ENCODE data around the gene CFAP74.

The CFAP74 gene

DNA sequence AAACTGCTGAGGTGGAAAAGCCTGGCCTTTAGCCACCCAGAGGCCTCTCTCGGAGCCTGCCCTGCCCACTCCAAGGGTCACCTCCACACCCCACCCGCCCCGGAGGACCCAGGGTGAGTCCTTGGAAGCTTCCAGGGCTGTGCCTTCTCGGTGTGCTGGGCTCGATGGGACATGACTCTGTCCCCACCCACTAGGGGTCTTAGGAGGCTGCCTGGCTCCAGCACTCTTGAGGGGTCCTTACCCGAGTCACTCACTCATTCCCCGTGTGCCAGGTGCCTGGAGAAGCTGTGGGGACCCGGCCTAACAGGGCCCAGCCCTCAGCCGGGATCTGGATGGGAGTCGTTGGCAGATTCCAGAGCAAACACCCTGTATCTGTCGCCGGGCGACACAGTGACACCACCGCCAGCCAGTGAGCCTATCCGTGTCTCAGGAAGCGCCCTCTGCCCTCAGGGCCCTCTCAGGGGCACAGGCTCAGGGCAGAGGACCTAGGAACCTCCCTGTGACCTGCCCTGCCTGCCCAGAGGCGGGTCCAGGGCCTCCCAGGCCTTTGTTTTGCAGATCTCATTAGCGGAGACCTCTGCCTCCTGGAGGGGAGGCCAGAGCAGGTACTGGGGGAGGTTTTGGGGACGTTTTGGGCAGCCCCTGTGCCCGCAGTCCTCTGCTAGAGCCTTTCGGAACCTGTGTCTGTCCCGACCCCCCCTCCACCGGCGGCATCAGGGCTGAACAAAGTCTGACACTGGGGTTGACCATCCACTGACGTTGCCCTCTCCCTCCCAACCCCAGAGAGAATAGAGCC lies 43.6 kb upstream of the CFAP74 start:
- Histone ChIP-seq H3K27ac (ENCODE audit: low read length) (no peak overlapping the region), H3K9ac (ENCODE audit: low read depth, low read length) (no peak overlapping the region), H3K36me3 (ENCODE audit: insufficient read depth, low read depth, low read length) (no peaks in the 10 kb centered on the region), H3K4me3 (ENCODE audit: low read length) (0 out of 2 replicates have a peak overlapping the region, but pooled peaks have one; percentile 38), H3K4me1 (ENCODE audit: insufficient read depth, low read length) (peaks cover 12% of the 10 kb centered on the region; the same call in 1 of the 2 replicates), H3K9me3 (ENCODE audit: insufficient read depth, low read depth, low read length) (no peaks in the 10 kb centered on the region), H3K27me3 (ENCODE audit: insufficient read depth, low read length) (peaks cover 67% of the 10 kb centered on the region)

DNA sequence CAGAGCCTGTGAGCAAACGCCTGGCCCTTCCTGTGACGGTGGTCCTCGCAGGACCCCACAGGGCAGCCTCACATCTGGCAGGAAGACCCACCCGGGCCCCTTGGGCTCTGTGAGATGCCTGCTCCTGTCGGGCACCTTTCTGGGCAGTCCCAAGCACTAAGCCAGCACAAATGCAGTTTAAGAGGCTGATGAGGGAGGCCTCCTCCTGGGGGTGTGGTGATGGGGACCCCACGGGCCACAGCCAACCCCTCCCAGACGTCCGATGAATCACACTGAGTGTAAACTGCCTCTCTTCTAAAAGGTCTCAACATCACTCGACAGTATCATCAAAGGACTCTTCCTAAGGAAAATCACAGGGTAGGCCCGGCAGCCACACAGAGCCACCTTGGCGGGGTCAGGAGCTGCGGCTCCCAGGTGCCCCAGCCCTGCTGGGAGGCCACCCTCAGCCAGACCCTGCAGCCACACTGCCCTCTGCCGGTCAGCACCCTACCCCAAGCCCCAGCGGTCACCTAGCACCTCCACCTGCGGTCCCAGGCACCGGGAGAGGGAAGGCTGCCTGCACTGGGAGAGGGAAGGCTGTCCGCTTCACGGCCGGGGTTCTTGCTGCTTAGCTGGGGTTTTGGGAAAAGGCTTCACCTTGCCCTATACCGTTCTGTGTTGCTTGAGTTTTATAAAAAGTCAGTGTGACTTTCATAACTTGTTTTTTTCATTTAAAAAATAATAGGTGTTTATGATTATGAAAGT lies 42.8 kb upstream of the CFAP74 start:
- no peaks in the 10 kb centered on the region for H3K36me3 ChIP-seq (ENCODE audit: insufficient read depth, low read depth, low read length)
- peaks cover 60% of the 10 kb centered on the region for H3K27me3 ChIP-seq (ENCODE audit: insufficient read depth, low read length)
- peaks cover 12% of the 10 kb centered on the region; the same call in 1 of the 2 replicates for H3K4me1 ChIP-seq (ENCODE audit: insufficient read depth, low read length)
- no peaks in the 10 kb centered on the region for H3K9me3 ChIP-seq (ENCODE audit: insufficient read depth, low read depth, low read length)
- no peak overlapping the region for H3K27ac ChIP-seq (ENCODE audit: low read length)
- H3K4me3 ChIP-seq (ENCODE audit: low read length): no peak overlapping the region
- no peak overlapping the region for H3K9ac ChIP-seq (ENCODE audit: low read depth, low read length)

DNA sequence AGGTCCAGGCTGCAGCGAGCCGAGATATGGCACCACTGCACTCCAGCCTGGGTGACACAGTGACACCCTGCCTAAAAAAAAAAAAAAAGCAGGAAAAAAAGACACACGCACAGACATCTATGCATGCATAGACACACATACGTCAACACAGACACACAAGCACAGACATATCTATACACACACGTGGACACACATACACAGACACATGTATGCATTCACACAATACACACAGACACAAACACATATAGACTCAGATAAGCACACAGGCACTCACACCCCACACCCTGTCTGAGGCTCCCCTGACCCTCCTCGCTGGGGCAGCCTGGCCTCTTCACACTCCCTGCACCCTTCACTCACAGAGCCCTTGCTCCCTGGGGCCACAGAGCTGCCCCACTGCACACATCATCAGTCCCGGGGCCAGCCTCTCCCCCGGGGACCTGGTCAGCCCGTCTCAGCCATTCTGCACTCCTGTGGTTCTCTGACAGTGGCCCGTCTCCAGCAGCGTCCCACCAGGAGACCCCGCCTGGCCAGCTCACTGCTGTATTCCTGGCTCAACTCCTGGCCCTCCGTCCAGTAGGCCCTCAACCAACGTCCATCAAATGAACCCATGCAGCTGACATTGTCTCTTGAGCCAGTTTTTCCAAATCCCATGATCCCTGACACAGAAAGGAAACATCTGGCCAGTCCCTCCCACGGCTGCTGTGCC lies 42.0 kb upstream of the CFAP74 start:
- Histone ChIP-seq H3K27ac (ENCODE audit: low read length) (no peak overlapping the region), H3K4me1 (ENCODE audit: insufficient read depth, low read length) (peaks cover 12% of the 10 kb centered on the region; the same call in 1 of the 2 replicates), H3K9ac (ENCODE audit: low read depth, low read length) (no peak overlapping the region), H3K36me3 (ENCODE audit: insufficient read depth, low read depth, low read length) (no peaks in the 10 kb centered on the region), H3K9me3 (ENCODE audit: insufficient read depth, low read depth, low read length) (no peaks in the 10 kb centered on the region), H3K27me3 (ENCODE audit: insufficient read depth, low read length) (peaks cover 53% of the 10 kb centered on the region), H3K4me3 (ENCODE audit: low read length) (no peak overlapping the region)

DNA sequence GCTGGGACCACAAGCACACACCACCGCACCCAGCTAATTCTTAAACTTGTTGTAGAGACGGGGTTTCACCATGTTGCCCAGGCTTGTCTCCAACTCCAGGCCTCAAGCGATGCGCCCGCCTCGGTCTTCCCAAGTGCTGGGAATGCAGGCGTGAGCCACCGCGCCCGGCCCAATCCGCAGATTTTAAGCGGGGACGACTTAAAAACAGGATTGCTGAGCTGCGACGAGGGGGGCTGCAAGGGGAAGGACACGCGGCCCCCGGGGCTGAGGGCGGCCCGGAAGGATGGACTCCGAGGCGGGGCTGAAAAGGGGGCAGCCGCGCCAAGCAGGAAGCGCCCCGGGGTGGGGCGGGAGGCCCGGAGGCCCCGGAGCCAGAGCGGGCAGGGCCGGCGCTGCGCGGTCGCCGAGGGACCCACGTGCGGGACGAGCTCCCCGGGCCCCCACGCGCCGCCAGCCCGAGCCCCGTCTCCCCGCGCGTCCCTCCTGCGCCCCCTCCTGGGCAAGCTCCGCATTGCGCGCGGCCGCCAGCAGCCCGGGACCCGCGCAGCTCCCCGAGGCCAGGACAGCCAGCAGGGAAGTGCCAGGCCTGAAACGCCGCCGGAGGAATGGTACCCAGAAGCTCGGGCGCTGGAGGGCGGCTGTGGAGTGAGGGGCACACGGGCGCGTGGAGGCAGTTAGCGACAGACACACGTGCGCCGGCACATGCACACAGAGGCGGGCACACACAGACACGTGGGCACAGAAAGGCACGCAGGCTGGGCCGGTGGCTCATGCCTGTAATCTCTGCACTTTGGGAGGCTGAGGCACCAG lies 41.1 kb upstream of the CFAP74 start:
- Histone ChIP-seq H3K4me3 (ENCODE audit: low read length) (peak overlapping the region; percentile 40; the same call in 1 of the 2 replicates), H3K9ac (ENCODE audit: low read depth, low read length) (no peak overlapping the region), H3K9me3 (ENCODE audit: insufficient read depth, low read depth, low read length) (no peaks in the 10 kb centered on the region), H3K27ac (ENCODE audit: low read length) (no peak overlapping the region), H3K27me3 (ENCODE audit: insufficient read depth, low read length) (peaks cover 51% of the 10 kb centered on the region), H3K4me1 (ENCODE audit: insufficient read depth, low read length) (peaks cover 12% of the 10 kb centered on the region; the same call in 1 of the 2 replicates), H3K36me3 (ENCODE audit: insufficient read depth, low read depth, low read length) (no peaks in the 10 kb centered on the region)

DNA sequence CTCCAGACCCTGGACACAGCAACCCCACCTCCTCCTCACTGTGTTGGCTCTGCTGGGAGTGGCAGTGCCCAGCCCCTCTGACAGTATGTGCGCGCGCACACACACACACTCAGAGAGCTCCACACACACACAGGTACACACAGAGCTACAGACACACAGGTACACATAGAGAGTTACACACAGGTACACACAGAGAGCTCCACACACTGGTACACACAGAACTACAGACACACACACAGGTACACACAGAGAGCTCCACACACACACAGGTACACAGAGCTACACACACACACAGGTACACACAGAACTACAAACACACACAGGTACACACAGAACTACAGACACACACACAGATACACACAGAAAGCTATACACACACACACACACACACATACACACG lies 40.3 kb upstream of the CFAP74 start:
- H3K9ac ChIP-seq (ENCODE audit: low read depth, low read length): no peak overlapping the region
- no peak overlapping the region for H3K4me3 ChIP-seq (ENCODE audit: low read length)
- H3K4me1 ChIP-seq (ENCODE audit: insufficient read depth, low read length): peaks cover 8% of the 10 kb centered on the region; the same call in 1 of the 2 replicates
- H3K27me3 ChIP-seq (ENCODE audit: insufficient read depth, low read length): peaks cover 43% of the 10 kb centered on the region
- no peak overlapping the region for H3K27ac ChIP-seq (ENCODE audit: low read length)
- H3K36me3 ChIP-seq (ENCODE audit: insufficient read depth, low read depth, low read length): no peaks in the 10 kb centered on the region
- no peaks in the 10 kb centered on the region for H3K9me3 ChIP-seq (ENCODE audit: insufficient read depth, low read depth, low read length)

DNA sequence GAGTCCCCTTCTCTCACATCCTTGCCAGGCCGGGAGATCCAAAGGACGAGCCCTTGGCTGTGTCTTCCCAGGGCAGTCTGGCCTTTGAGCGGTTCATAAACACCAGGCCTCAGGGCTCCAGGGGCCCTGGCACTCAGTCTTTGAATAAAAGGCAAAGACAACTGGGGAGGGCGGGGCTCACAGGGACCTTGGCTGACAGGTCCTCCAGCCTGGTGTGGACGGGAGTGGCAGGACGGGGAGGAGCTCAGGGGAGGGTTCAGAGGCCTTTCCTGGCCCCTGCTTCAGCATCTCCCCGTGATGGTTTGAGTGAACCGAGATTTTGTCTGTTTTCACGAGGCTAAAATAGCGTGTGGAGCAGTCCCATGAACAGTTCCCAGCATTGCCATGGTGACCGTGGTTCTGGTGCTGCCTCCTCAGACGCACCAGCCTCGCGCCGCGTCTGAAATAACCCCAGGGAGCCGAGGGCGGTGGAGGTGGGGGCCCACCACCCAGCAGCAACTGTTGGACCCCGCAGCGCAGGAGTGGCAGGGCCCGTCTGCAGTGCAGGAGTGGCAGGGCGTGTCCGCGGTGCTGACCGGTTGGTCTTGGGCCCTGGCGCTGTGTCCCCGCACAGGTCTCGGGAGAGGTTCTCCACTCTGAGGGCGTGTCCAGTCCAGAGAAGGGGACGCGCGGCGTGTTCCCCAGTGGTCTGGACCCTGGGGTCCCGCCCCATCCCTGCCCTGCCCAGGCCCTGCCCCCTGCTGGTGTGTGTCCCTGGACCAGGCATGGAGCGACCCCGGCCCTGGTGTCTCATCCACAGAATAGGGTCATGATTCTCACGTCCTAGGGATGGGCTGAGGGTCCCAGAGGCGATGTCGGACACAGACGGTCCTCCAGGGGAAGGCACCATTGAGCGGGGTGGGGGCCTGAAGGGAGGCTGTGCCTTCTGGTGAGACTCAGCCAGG lies 39.5 kb upstream of the CFAP74 start:
- H3K36me3 ChIP-seq (ENCODE audit: insufficient read depth, low read depth, low read length): no peaks in the 10 kb centered on the region
- H3K4me1 ChIP-seq (ENCODE audit: insufficient read depth, low read length): peaks cover 8% of the 10 kb centered on the region; the same call in 1 of the 2 replicates
- H3K4me3 ChIP-seq (ENCODE audit: low read length): no peak overlapping the region
- no peaks in the 10 kb centered on the region for H3K9me3 ChIP-seq (ENCODE audit: insufficient read depth, low read depth, low read length)
- H3K27ac ChIP-seq (ENCODE audit: low read length): no peak overlapping the region
- peaks cover 35% of the 10 kb centered on the region for H3K27me3 ChIP-seq (ENCODE audit: insufficient read depth, low read length)
- H3K9ac ChIP-seq (ENCODE audit: low read depth, low read length): no peak overlapping the region

DNA sequence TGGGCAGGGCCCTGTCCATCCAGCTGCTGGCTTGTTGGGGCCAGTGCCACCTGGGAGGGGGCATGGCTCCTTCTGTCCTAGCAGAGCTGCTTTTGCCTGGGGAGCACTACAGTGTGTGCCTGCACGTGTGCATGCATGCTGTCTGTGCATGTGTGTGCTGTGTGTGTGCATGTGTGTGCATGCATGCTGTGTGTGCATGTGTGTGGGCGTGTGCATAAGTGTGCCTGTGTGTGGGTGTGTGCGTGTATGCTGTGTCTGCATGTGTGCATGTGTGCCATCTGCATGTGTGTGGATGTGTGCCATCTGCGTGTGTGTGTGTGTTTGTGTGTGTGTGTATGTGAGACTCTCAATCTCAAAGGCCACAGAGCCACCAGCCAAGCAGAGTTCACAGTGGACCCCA lies 38.3 kb upstream of the CFAP74 start:
- no peak overlapping the region for H3K27ac ChIP-seq (ENCODE audit: low read length)
- peaks cover 3% of the 10 kb centered on the region; the same call in 1 of the 2 replicates for H3K4me1 ChIP-seq (ENCODE audit: insufficient read depth, low read length)
- H3K4me3 ChIP-seq (ENCODE audit: low read length): no peak overlapping the region
- H3K9ac ChIP-seq (ENCODE audit: low read depth, low read length): no peak overlapping the region
- peaks cover 23% of the 10 kb centered on the region for H3K27me3 ChIP-seq (ENCODE audit: insufficient read depth, low read length)
- H3K36me3 ChIP-seq (ENCODE audit: insufficient read depth, low read depth, low read length): no peaks in the 10 kb centered on the region
- H3K9me3 ChIP-seq (ENCODE audit: insufficient read depth, low read depth, low read length): no peaks in the 10 kb centered on the region

DNA sequence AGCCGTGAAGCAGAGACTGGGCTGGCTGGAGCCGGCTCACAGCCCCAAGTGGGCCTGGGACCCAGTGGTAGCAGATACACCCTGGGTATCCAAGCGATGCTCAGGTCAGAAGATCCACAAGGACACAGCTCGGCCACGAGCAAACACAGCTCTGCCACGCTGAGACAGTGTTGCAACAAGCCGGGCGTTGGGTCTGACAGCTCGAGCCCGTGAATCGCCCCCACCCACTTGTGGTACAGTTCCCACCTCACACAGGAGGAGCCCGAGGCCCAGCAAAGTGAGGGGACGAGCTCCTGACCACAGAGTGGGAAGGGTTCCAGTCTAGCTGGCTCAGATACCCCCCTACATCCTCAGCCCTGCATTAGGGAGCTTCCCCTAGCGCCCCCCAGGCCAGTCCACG lies 37.7 kb upstream of the CFAP74 start:
- Histone ChIP-seq H3K4me3 (ENCODE audit: low read length) (no peak overlapping the region), H3K27me3 (ENCODE audit: insufficient read depth, low read length) (peaks cover 20% of the 10 kb centered on the region), H3K36me3 (ENCODE audit: insufficient read depth, low read depth, low read length) (no peaks in the 10 kb centered on the region), H3K27ac (ENCODE audit: low read length) (no peak overlapping the region), H3K9me3 (ENCODE audit: insufficient read depth, low read depth, low read length) (no peaks in the 10 kb centered on the region), H3K9ac (ENCODE audit: low read depth, low read length) (no peak overlapping the region), H3K4me1 (ENCODE audit: insufficient read depth, low read length) (no peaks in the 10 kb centered on the region)

DNA sequence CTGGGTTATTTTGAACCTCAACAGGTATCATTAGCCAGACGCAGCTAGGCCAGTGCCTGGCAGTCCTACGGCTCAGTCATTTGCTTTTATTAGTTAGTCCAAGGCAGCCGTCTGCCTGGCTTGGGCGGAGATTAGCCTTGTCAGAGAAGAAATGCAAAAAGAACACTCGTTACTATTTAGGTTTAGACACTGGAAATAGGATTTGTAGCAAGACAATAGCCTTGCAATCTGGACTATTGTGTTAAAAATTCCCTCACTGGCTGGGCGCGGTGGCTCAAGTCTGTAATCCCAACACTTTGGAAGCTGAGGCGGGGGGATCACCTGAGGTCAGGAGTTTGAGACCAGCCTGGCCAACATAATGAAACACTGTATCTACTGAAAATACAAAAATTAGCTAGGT lies 35.7 kb upstream of the CFAP74 start:
- H3K27me3 ChIP-seq (ENCODE audit: insufficient read depth, low read length): peaks cover 6% of the 10 kb centered on the region
- no peak overlapping the region for H3K4me3 ChIP-seq (ENCODE audit: low read length)
- no peak overlapping the region for H3K9ac ChIP-seq (ENCODE audit: low read depth, low read length)
- no peaks in the 10 kb centered on the region for H3K36me3 ChIP-seq (ENCODE audit: insufficient read depth, low read depth, low read length)
- H3K4me1 ChIP-seq (ENCODE audit: insufficient read depth, low read length): no peaks in the 10 kb centered on the region
- no peaks in the 10 kb centered on the region for H3K9me3 ChIP-seq (ENCODE audit: insufficient read depth, low read depth, low read length)
- H3K27ac ChIP-seq (ENCODE audit: low read length): no peak overlapping the region

DNA sequence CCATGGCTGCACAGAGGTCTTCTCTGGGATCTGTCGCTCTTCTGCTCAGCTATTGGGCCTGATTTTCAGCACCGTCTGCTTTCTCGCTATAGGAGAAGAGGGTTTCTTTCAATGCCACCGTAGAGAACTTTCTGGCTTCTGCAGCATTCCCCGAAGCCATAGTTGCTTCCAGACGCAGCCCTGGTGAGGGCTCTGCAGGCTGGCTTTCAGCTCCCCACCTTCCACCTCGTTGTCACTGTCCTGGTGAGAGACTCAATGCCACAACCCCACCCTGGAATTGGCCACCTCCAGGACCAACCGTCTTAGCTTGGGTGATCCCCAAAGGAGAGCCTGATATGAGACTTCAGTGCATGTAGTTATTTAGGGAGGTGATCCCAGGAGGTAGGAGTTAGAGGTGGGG lies 34.6 kb upstream of the CFAP74 start:
- Histone ChIP-seq H3K9me3 (ENCODE audit: insufficient read depth, low read depth, low read length) (no peaks in the 10 kb centered on the region), H3K27me3 (ENCODE audit: insufficient read depth, low read length) (no peaks in the 10 kb centered on the region), H3K4me1 (ENCODE audit: insufficient read depth, low read length) (no peaks in the 10 kb centered on the region), H3K27ac (ENCODE audit: low read length) (no peak overlapping the region), H3K9ac (ENCODE audit: low read depth, low read length) (no peak overlapping the region), H3K4me3 (ENCODE audit: low read length) (no peak overlapping the region), H3K36me3 (ENCODE audit: insufficient read depth, low read depth, low read length) (no peaks in the 10 kb centered on the region)
